Activated CD4-positive, alpha-beta T cell treated with anti-CD3 and anti-CD28 coated beads, Interleukin-2, amount 10 ng/mL, durations not matched to agents 24 days and 14 days (primary cell): ENCODE data around the gene ARHGEF1. TPM values are rescaled to one million over a fixed set of nuclear protein-coding genes. Genes with fewer than 3 reads are reported as not detected.

Source experiments
- total RNA-seq: library from RNA; stranded (reverse); gene quantifications from 2 replicates; pipeline ENCODE4 v1.2.3, GENCODE V29; 2022

Gene ARHGEF1
- total RNA-seq, 1 donor from 2014 or later, result 365 TPM

Other genes starting within 250 kb of the ARHGEF1 start
- gene CEACAM7, start 194.9 kb upstream of the ARHGEF1 start, total RNA-seq, result not detected in 2 replicates
- not detected in 2 replicates for gene CEACAM5, start 174.6 kb upstream of the ARHGEF1 start, total RNA-seq
- gene CEACAM6, start 127.7 kb upstream of the ARHGEF1 start, total RNA-seq, result not detected in 2 replicates
- gene CEACAM3, start 86.6 kb upstream of the ARHGEF1 start, total RNA-seq, result not detected in 2 replicates
- not detected in 2 replicates for gene LYPD4, start 38.5 kb upstream of the ARHGEF1 start, total RNA-seq
- not detected in 2 replicates for gene DMRTC2, start 38.1 kb upstream of the ARHGEF1 start, total RNA-seq
- 2,909 and 2,931 TPM in 2 replicates for gene RPS19, start 22.9 kb upstream of the ARHGEF1 start, total RNA-seq
- gene CD79A, start 5.9 kb upstream of the ARHGEF1 start, total RNA-seq, result 2.6 and 2.7 TPM in 2 replicates
- 3.1 and 4.2 TPM in 2 replicates for gene ERFL, start 45.3 kb downstream of the ARHGEF1 start, total RNA-seq
- 37.2 and 41.5 TPM in 2 replicates for gene RABAC1, start 76.1 kb downstream of the ARHGEF1 start, total RNA-seq
- 0.68 and 1.2 TPM in 2 replicates for gene ATP1A3, start 111.0 kb downstream of the ARHGEF1 start, total RNA-seq
- 3.9 and 4.9 TPM in 2 replicates for gene GRIK5, start 187.0 kb downstream of the ARHGEF1 start, total RNA-seq
- 16.7 and 18.5 TPM in 2 replicates for gene ZNF574, start 193.0 kb downstream of the ARHGEF1 start, total RNA-seq
- 71.5 and 72.0 TPM in 2 replicates for gene POU2F2, start 249.3 kb downstream of the ARHGEF1 start, total RNA-seq